Measurements from ENCODE around the gene DNAJC19. TPM values are rescaled to one million over a fixed set of nuclear protein-coding genes. Genes with fewer than 3 reads are reported as not detected.
"Not testable (repeated sequence)": the region's sequence is repeated elsewhere in the genome, so short reads cannot be mapped to it uniquely, and the experiment has no call there.

Gene DNAJC19
- total RNA-seq, 1 donor from 2014 or later, result 36.5 TPM

DNA sequence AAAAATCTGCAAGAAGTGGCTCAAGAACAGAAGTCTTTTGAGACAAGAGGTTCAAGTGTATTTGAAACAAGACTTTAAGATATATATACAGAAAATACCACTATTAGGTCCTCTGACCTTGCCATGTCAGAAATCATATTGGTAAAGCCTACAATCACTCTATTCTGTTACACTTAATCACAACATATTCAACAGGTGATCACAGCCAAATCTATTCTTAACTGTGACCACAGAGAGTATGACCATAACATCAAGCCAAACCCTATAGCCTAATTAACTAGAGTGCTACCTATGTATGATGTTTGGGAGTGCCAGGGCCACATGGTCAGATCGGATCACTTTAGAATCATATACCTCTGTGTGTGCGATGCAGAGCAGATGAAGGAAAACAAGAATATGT is 2.2 kb downstream of the DNAJC19 start:
- Histone ChIP-seq H3K4me3 (no peak overlapping the region), H3K4me1 (peaks cover 21% of the 10 kb centered on the region), H3K36me3 (peaks cover 53% of the 10 kb centered on the region), H3K9me3 (no peaks in the 10 kb centered on the region), H3K27ac (no peak overlapping the region), H3K27me3 (ENCODE audit: low read depth) (no peaks in the 10 kb centered on the region)
- intact Hi-C loops (cut with DNase I), result no loop called here
- TF ChIP-seq, protein P1, sequence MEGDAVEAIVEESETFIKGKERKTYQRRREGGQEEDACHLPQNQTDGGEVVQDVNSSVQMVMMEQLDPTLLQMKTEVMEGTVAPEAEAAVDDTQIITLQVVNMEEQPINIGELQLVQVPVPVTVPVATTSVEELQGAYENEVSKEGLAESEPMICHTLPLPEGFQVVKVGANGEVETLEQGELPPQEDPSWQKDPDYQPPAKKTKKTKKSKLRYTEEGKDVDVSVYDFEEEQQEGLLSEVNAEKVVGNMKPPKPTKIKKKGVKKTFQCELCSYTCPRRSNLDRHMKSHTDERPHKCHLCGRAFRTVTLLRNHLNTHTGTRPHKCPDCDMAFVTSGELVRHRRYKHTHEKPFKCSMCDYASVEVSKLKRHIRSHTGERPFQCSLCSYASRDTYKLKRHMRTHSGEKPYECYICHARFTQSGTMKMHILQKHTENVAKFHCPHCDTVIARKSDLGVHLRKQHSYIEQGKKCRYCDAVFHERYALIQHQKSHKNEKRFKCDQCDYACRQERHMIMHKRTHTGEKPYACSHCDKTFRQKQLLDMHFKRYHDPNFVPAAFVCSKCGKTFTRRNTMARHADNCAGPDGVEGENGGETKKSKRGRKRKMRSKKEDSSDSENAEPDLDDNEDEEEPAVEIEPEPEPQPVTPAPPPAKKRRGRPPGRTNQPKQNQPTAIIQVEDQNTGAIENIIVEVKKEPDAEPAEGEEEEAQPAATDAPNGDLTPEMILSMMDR (IDR thresholded peaks at IDR 0.05), result no peak
- no peak for ATAC-seq
- DNase-seq, result no peak

DNA sequence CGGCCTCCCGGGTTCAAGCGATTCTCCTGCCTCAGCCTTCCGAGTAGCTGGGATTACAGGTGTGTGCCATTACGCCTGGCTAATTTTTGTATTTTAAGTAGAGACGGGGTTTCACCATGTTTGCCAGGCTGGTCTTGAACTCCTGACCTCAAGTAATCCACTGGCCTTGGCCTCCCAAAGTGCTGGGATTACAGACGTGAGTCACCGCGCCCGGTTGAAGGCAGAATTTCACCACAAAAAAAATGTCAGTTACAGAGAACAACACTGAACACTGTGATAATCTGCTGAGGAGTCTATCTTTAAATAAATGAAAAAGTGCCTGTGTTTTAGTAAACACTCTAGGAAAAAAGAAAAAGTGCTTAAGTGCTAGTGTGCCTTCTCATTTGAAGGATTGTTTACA is 3.2 kb downstream of the DNAJC19 start:
- Histone ChIP-seq H3K4me1 (peaks cover 21% of the 10 kb centered on the region), H3K36me3 (peaks cover 59% of the 10 kb centered on the region)
- H3K27me3 ChIP-seq (ENCODE audit: low read depth); intact Hi-C loops (cut with DNase I); H3K27ac ChIP-seq; DNase-seq; H3K4me3 ChIP-seq; H3K9me3 ChIP-seq; ATAC-seq: not testable (repeated sequence)

DNA sequence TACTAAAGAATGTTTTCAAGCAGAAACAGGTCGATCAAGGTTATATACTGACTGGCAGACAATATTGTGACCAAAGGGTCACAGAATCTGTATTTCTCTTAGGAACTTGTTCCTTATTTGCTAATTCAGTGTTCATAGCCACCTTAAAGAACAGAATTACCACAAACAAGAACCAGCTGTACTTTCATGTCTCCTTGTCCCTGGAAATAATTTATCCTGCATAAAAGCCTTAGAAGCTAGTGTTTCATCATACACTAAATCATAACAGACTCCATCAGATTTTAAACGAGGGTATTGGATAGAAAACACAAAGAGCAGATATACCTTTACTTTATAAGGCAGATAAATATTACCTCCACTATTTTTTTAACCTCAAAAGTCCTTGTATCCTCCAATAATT is 6.4 kb downstream of the DNAJC19 start:
- ATAC-seq (no peak), DNase-seq (no peak)
- Histone ChIP-seq H3K27me3 (ENCODE audit: low read depth) (no peaks in the 10 kb centered on the region), H3K9me3 (no peaks in the 10 kb centered on the region), H3K27ac (no peak overlapping the region), H3K36me3 (peaks cover 84% of the 10 kb centered on the region), H3K4me1 (peaks cover 7% of the 10 kb centered on the region), H3K4me3 (no peak overlapping the region)
- intact Hi-C loops (cut with DNase I), result no loop called here
- TF ChIP-seq, protein P1 (IDR thresholded peaks at IDR 0.05), result no peak

DNA sequence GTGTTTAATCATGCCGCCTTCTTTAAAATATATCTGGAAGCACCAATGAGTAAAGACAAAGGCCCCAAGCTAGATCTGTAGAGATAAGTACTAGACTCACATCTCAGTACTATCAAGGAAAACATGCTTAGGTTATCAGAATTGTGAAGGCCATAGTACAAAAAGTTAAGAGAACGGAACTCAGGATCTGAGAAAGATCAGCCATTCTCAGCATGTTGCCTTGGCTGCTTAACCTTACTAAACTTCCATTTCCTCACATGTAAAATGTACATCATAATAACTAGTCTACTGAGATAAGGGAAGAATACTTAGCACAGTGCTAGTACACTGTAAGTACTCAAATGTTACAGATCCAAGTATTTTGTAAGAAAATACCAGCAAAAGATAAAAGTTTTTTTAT is 7.6 kb downstream of the DNAJC19 start:
- Histone ChIP-seq H3K4me3 (no peak overlapping the region), H3K27ac (no peak overlapping the region), H3K9me3 (no peaks in the 10 kb centered on the region), H3K27me3 (ENCODE audit: low read depth) (no peaks in the 10 kb centered on the region), H3K36me3 (peaks cover 86% of the 10 kb centered on the region), H3K4me1 (no peaks in the 10 kb centered on the region)
- TF ChIP-seq, protein P1 (IDR thresholded peaks at IDR 0.05), result no peak
- intact Hi-C loops (cut with DNase I), result no loop called here
- DNase-seq (no peak), ATAC-seq (no peak)

DNA sequence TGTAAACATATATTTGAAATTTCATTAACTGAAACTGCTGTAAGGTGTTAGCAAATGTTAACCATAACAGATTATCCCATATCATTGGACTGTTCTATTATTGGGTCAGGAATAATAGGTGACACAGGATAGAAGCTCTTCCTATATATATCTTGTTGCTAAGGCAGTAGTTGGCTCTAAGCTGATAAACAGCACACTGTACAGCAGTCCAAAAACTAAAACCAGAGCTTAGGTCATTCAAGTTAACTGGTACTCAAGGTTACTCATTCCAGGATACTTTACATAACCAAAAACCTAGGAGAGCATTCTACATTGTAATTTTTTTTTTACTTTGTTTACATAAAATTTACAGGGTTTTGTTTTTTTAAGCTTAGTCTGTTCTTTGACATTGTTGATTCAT is 8.9 kb downstream of the DNAJC19 start:
- intact Hi-C loops (cut with DNase I), result no loop called here
- ATAC-seq (peak; percentile 42 to 68), DNase-seq (no peak)
- no peak overlapping the region for H3K27ac ChIP-seq
- TF ChIP-seq, protein P1 (IDR thresholded peaks at IDR 0.05), result no peak
- H3K27me3 ChIP-seq (ENCODE audit: low read depth), result no peaks in the 10 kb centered on the region
- H3K4me3 ChIP-seq, result no peak overlapping the region
- H3K9me3 ChIP-seq, result no peaks in the 10 kb centered on the region
- peaks cover 84% of the 10 kb centered on the region for H3K36me3 ChIP-seq
- no peaks in the 10 kb centered on the region for H3K4me1 ChIP-seq

DNA sequence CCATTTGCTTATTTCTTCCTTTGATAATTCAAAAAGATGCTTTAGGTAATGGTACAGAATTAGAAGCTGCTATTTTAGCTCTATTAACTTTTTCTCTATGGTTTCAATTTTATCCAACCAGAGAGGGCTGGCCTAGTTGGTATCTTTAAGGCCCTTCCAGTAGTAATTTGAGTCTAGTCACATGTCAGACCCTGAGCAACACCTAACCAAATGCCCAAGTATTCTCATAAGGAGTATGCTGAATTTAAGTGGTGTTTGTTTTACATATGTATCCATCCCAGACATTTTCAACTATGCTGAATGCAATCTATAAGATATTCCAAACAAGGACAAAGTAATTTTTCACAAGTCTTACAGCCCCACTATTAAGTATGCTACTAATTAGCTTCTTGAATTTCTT is 9.6 kb downstream of the DNAJC19 start:
- intact Hi-C loops (cut with DNase I), result no loop called here

More for the DNA sequence above, 9.6 kb downstream of the DNAJC19 start:
- Histone ChIP-seq H3K36me3 (peaks cover 84% of the 10 kb centered on the region), H3K4me3 (no peak overlapping the region), H3K27me3 (ENCODE audit: low read depth) (no peaks in the 10 kb centered on the region), H3K4me1 (no peaks in the 10 kb centered on the region), H3K9me3 (no peaks in the 10 kb centered on the region), H3K27ac (no peak overlapping the region)
- ATAC-seq (no peak), DNase-seq (no peak)
- TF ChIP-seq, protein P1 (IDR thresholded peaks at IDR 0.05), result no peak

Data from lower lobe of right lung (tissue), 2 donors.